ENCODE results near the gene PNMA8A. TPM values are rescaled to one million over a fixed set of nuclear protein-coding genes. Genes with fewer than 3 reads are reported as not detected.

The PNMA8A gene
- total RNA-seq = 108 TPM

GRCh38 chr19:46471116-46471733 lies at the start of gene PNMA8A:
TSS of gene PNMA8A (minus strand) at chr19:46471563. CDS start at chr19:46471035, 528 bp downstream.

GRCh38 chr19:46495786-46496099 lies 24.4 kb upstream of the PNMA8A start, which contains the start of gene PNMA8B:
TSS of gene PNMA8B (minus strand) at chr19:46495867. CDS start at chr19:46495465, 402 bp downstream.

GRCh38 chr19:46428239-46429135 lies 42.9 kb downstream of the PNMA8A start, which contains the start of gene PNMA8C:
TSS of gene PNMA8C (minus strand) at chr19:46428936. CDS start at chr19:46428359, 577 bp downstream.

Other genes starting within 250 kb of the PNMA8A start
- not detected for gene IGFL1, start 241.8 kb downstream of the PNMA8A start, total RNA-seq
- 8.8 TPM for gene HIF3A, start 174.5 kb downstream of the PNMA8A start, total RNA-seq
- 69.7 TPM for gene PPP5C, start 124.5 kb downstream of the PNMA8A start, total RNA-seq
- gene CCDC8, start 58.0 kb downstream of the PNMA8A start, total RNA-seq = 8.1 TPM
- 39.2 TPM for gene PNMA8C, start 42.6 kb downstream of the PNMA8A start, total RNA-seq
- 33.0 TPM for gene PNMA8B, start 24.3 kb upstream of the PNMA8A start, total RNA-seq
- 544 TPM for gene CALM3, start 129.8 kb upstream of the PNMA8A start, total RNA-seq
- 0.23 TPM for gene PTGIR, start 153.5 kb upstream of the PNMA8A start, total RNA-seq
- gene GNG8, start 164.6 kb upstream of the PNMA8A start, total RNA-seq = not detected
- 24.0 TPM for gene DACT3, start 189.6 kb upstream of the PNMA8A start, total RNA-seq
- gene PRKD2, start 245.6 kb upstream of the PNMA8A start, total RNA-seq = 6.7 TPM